ENCODE data around the gene HIPK3. TPM values are rescaled to one million over a fixed set of nuclear protein-coding genes. Genes with fewer than 3 reads are reported as not detected.
A peak's percentile ranks its signal among the peaks of the same experiment; 100 is the strongest.

The HIPK3 gene
- total RNA-seq, 2 donors from 2014 or later = 34.0 to 40.8 TPM

DNA sequence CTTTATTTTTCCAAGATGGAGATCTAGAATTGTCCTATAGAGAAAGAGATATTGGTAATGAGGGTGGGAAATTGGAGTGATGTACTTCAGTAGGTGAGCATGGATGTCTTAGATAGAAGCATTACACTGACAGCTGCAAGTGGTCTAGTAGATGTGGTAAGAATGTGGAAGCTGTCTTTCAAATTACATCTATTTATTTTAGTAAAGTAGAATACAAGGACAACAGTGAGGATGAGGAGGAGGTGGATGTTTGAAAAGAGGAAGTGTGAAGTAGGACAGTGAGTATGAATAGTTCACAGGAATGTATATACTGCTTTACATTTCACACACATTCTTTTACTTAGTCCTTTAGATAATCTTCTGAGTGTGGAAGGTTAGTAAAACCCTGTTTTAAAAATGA is 64.2 kb downstream of the HIPK3 start:
- Mint-ChIP-seq H3K36me3 (ENCODE audit: insufficient read depth in 2 of 2) (no peaks in the 10 kb centered on the region), H3K27me3 (ENCODE audit: low read depth) (no peaks in the 10 kb centered on the region), H3K27ac (no peak overlapping the region), H3K4me3 (no peak overlapping the region), H3K9me3 (no peaks in the 10 kb centered on the region), H3K4me1 (ENCODE audit: low read depth) (peaks cover 16% of the 10 kb centered on the region)
- no peak for DNase-seq
- no peak for ATAC-seq (replicated peaks in 1 of 2)

DNA sequence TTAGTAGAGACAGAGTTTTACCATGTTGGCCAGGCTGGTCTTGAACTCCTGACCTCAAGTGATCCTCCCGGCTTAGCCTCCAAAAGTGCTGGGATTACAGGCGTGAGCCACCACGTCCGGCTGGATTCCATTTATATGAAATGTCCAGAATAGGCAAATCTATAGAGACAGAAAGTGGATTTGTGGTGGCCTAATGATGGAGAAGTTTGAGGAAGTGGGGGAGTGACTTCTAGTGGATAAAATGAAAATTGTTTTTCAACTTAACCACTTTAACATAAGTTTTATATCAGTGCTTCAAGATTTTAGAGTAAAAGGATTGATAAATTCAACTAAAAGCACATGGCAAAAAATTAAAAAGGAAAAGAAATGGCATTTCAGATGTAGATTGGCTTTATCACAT is 66.2 kb downstream of the HIPK3 start:
- DNase-seq (no peak), ATAC-seq (replicated peaks in 1 of 2) (no peak)
- Mint-ChIP-seq H3K9me3 (no peaks in the 10 kb centered on the region), H3K36me3 (ENCODE audit: insufficient read depth in 2 of 2) (no peaks in the 10 kb centered on the region), H3K4me3 (no peak overlapping the region), H3K4me1 (ENCODE audit: low read depth) (peaks cover 14% of the 10 kb centered on the region), H3K27ac (no peak overlapping the region), H3K27me3 (ENCODE audit: low read depth) (no peaks in the 10 kb centered on the region)

DNA sequence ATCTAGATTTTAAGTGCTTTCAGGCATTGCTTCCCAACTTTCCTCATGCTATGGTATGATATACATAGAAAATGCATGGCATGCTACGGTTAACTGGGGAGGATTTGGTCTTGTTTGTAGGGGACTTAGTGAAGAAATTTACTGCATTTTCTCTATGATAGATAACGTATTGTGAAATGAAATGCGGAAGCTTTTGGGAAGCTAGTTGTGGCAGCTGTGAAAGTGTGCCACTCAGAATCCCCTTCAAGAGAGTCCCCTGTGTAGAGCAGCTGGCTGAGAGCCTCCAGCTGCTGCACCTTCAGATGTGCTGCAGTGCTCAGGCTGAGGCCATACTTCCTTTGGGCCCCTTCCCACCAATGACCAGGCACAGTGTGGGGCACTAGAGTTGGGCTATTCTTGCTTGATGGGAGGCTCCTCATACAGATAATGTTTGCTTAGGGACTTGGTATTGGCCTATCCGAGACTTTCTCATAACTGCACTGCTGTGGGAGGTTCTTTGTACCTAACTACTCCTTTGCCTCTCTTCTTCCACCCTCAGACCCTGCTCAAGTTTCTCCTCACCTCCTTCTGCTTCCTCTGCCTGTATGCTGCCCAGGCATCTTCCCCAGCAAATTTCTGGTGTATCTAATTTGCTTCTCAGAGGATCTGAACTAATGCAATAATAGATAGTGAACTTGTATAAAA is 67.3 kb downstream of the HIPK3 start:
- Mint-ChIP-seq H3K36me3 (ENCODE audit: insufficient read depth in 2 of 2) (no peaks in the 10 kb centered on the region), H3K27ac (no peak overlapping the region), H3K4me3 (no peak overlapping the region), H3K9me3 (no peaks in the 10 kb centered on the region), H3K4me1 (ENCODE audit: low read depth) (peaks cover 14% of the 10 kb centered on the region), H3K27me3 (ENCODE audit: low read depth) (no peaks in the 10 kb centered on the region)
- DNase-seq (no peak), ATAC-seq (replicated peaks in 1 of 2) (no peak)

DNA sequence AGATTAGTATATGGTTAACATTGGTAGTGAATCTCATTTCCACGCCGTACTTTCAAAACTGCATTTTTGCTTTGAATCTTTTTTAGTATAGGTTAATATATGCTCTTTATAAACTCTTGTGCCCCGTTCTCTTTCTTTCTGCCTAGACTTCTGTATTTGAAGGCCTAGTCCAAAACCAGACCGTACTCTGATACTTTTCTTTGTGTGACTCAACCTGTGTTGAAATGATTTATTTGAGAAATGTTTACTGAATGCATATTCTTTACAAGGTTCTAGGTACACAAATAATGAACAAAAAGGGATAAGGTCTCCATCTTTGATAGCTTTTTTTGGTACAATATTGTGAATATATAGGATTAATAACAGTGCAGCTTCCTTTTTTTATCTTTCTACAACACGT is 68.3 kb downstream of the HIPK3 start:
- H3K4me1 Mint-ChIP-seq (ENCODE audit: low read depth) = peaks cover 14% of the 10 kb centered on the region
- H3K4me3 Mint-ChIP-seq = no peak overlapping the region
- H3K9me3 Mint-ChIP-seq = no peaks in the 10 kb centered on the region
- DNase-seq (no peak), ATAC-seq (replicated peaks in 1 of 2) (no peak)
- no peaks in the 10 kb centered on the region for H3K36me3 Mint-ChIP-seq (ENCODE audit: insufficient read depth in 2 of 2)
- peak overlapping the region; percentile 30 for H3K27ac Mint-ChIP-seq
- no peaks in the 10 kb centered on the region for H3K27me3 Mint-ChIP-seq (ENCODE audit: low read depth)

DNA sequence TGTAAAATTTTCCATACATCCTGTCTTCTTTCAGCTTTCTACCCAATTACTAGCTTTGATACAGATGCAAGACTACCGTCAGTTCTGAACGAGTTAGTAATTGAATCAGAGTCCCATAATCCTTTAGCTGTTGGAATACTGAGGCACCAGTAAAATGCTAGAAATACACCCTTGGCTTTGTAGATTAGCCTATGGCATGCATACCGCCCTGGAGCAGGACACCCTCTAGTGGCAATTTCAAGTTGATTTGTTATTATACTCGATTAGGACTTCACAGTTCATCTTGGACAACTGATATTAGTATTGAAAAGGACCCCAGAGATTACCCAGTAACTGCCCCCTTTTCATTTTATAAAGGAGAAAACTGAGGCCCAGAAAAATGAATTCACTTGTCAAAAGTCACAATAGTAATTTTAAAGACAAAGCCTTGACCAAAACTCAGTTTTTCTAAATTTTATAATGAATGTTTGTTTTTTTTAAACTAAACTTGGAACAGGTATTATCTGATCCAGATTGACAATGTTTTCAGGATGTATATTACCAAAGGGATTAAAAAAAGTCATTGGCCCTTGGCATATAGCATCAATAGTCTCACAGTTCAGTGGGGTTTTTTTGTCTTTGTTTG is 72.6 kb downstream of the HIPK3 start:
- ATAC-seq (replicated peaks in 1 of 2) (peak; percentile 45 to 61), DNase-seq (peak; percentile 21 to 30)
- H3K27me3 Mint-ChIP-seq (ENCODE audit: low read depth) = no peaks in the 10 kb centered on the region
- no peaks in the 10 kb centered on the region for H3K9me3 Mint-ChIP-seq
- no peak overlapping the region for H3K4me3 Mint-ChIP-seq
- H3K4me1 Mint-ChIP-seq (ENCODE audit: low read depth) = peaks cover 6% of the 10 kb centered on the region
- H3K27ac Mint-ChIP-seq = no peak overlapping the region
- no peaks in the 10 kb centered on the region for H3K36me3 Mint-ChIP-seq (ENCODE audit: insufficient read depth in 2 of 2)

DNA sequence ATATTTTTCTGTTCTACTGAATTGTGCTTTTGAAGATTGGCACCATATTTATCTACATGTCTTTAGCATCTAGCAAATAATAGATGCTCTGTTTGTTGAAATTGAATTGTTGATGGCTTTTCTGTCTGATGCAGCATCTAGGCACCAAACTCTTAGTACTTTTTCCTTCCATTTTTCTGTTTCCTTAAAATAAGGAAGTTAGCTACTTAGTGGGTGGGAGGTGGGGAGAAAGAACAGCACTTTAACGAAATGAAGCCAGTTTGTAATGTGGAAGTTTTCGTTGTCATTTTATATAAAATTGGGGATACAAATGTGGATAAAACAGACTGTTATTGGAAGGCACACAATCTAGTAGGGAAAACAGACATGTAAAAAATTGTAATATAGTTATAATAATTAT is 76.6 kb downstream of the HIPK3 start:
- no peak for ATAC-seq (replicated peaks in 1 of 2)
- no peaks in the 10 kb centered on the region for H3K9me3 Mint-ChIP-seq
- no peaks in the 10 kb centered on the region for H3K36me3 Mint-ChIP-seq (ENCODE audit: insufficient read depth in 2 of 2)
- H3K27ac Mint-ChIP-seq = no peak overlapping the region
- no peak overlapping the region for H3K4me3 Mint-ChIP-seq
- no peaks in the 10 kb centered on the region for H3K4me1 Mint-ChIP-seq (ENCODE audit: low read depth)
- no peaks in the 10 kb centered on the region for H3K27me3 Mint-ChIP-seq (ENCODE audit: low read depth)
- no peak for DNase-seq

DNA sequence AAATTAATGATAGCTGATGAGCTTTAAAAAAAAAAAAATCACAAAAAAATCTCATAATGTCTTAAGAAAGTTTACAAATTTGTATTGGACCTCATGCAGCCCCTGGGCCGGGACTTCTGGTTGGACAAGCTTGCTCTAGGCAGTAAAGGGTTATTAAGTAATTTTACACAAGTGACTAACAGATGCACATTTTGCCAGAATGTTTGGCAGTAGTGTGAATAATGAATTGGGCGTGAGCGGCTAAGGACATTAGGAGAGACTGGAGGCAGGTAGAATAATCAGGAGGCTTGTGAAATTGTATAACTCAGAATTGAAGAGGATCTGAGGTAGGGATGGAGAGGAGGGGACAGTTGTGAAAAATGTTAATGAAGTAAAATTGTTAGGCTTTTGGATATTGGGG is 77.4 kb downstream of the HIPK3 start:
- H3K27me3 Mint-ChIP-seq (ENCODE audit: low read depth) = no peaks in the 10 kb centered on the region
- DNase-seq = no peak
- peaks cover 2 to 5% of the 10 kb centered on the region in 2 donors for H3K36me3 Mint-ChIP-seq (ENCODE audit: insufficient read depth in 2 of 2)
- no peak overlapping the region for H3K4me3 Mint-ChIP-seq
- no peak overlapping the region for H3K27ac Mint-ChIP-seq
- no peaks in the 10 kb centered on the region for H3K9me3 Mint-ChIP-seq
- ATAC-seq (replicated peaks in 1 of 2) = no peak
- H3K4me1 Mint-ChIP-seq (ENCODE audit: low read depth) = no peaks in the 10 kb centered on the region

DNA sequence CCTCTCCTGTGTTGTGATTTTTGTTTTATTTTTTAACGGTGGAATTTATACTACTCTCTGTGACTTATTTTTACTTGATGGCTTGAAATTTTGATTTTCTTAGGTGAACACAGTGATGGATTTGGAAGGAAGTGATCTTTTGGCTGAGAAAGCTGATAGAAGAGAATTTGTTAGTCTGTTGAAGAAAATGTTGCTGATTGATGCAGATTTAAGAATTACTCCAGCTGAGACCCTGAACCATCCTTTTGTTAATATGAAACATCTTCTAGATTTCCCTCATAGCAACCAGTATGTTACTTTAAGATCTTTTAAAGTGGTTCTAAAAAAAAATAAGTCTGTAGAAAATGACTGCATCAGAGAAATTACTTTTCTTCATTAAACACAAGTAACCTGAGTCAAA is 82.1 kb downstream of the HIPK3 start:
- Mint-ChIP-seq H3K9me3 (no peaks in the 10 kb centered on the region), H3K27ac (peak overlapping the region; percentile 20), H3K27me3 (ENCODE audit: low read depth) (no peaks in the 10 kb centered on the region), H3K36me3 (ENCODE audit: insufficient read depth in 2 of 2) (peaks cover 5 to 10% of the 10 kb centered on the region in 2 donors), H3K4me3 (no peak overlapping the region), H3K4me1 (ENCODE audit: low read depth) (no peaks in the 10 kb centered on the region)
- DNase-seq = no peak
- ATAC-seq (replicated peaks in 1 of 2) = no peak

DNA sequence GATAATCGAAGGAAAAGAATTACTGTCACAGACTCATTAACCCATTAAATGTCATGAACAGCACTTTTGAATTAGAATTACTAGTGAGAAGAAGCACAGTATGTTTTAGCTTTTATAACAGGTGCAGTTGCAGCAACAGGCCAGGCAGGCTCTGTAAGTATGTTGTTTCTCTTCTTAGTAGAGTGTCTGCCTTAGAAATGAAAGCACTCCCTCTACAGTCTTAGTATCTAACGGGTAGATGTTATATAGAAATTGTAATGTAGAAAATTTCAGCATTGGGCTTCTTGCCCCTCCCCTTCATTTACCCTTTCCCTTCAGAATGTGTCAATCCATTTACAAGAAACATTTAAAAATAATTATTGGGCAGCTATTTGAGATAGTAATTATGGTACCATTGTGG is 87.4 kb downstream of the HIPK3 start:
- peaks cover 3 to 4% of the 10 kb centered on the region in 2 donors for H3K36me3 Mint-ChIP-seq (ENCODE audit: insufficient read depth in 2 of 2)

DNA sequence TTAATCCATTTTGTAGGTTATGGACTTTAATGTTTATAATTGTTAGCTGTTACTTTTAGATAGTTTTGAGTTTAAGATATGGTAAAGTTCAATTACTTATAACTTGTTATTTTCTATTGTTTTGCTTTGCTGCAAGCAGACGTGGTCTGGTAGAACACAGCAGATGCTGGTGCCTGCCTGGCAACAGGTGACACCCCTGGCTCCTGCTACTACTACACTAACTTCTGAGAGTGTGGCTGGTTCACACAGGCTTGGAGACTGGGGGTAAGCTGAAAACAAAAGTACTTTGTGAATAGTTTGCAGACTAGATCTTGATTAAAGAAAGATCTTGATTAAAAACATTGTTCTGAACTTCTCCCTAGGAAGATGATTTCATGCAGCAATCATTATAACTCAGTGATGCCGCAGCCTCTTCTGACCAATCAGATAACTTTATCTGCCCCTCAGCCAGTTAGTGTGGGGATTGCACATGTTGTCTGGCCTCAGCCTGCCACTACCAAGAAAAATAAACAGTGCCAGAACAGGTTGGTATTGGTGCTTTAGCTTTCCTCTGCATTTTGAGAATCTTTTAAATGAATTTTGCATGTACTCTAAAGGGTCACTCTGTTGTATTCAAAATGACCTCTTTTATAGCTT is 90.4 kb downstream of the HIPK3 start:
- H3K9me3 Mint-ChIP-seq = no peaks in the 10 kb centered on the region

More for the DNA sequence above, 87.4 kb downstream of the HIPK3 start:
- no peaks in the 10 kb centered on the region for H3K4me1 Mint-ChIP-seq (ENCODE audit: low read depth)
- no peak overlapping the region for H3K4me3 Mint-ChIP-seq
- no peak overlapping the region for H3K27ac Mint-ChIP-seq
- ATAC-seq (replicated peaks in 1 of 2) (no peak), DNase-seq (no peak)
- H3K9me3 Mint-ChIP-seq = no peaks in the 10 kb centered on the region
- no peaks in the 10 kb centered on the region for H3K27me3 Mint-ChIP-seq (ENCODE audit: low read depth)

DNA sequence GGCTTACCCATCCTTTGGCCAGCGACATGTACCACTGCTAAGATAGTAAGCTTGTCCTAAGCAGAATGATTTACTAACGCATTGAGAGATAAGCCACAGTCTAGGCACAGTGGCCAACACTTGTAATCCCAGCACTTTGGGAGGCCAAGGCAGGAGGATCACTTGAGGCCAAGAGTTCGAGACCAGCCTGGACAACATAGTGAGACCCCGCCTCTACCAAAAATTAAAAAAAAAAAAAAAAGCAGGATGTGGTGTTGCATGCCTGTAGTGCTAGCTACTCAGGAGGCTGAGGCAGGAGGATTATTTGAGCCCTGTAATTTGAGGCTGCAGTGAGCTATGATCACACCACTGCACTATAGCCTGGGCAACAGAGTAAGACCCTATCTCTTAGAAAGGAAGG is 93.1 kb downstream of the HIPK3 start:
- Mint-ChIP-seq H3K4me3 (no peak overlapping the region), H3K9me3 (no peaks in the 10 kb centered on the region), H3K27ac (no peak overlapping the region), H3K4me1 (ENCODE audit: low read depth) (no peaks in the 10 kb centered on the region), H3K27me3 (ENCODE audit: low read depth) (no peaks in the 10 kb centered on the region), H3K36me3 (ENCODE audit: insufficient read depth in 2 of 2) (peaks cover 4 to 6% of the 10 kb centered on the region in 2 donors)
- DNase-seq = no peak
- no peak for ATAC-seq (replicated peaks in 1 of 2)

More for the DNA sequence above, 90.4 kb downstream of the HIPK3 start:
- Mint-ChIP-seq H3K36me3 (ENCODE audit: insufficient read depth in 2 of 2) (peaks cover 0 to 2% of the 10 kb centered on the region in 2 donors), H3K4me3 (no peak overlapping the region), H3K27me3 (ENCODE audit: low read depth) (no peaks in the 10 kb centered on the region), H3K4me1 (ENCODE audit: low read depth) (no peaks in the 10 kb centered on the region), H3K27ac (no peak overlapping the region)
- DNase-seq (no peak), ATAC-seq (replicated peaks in 1 of 2) (no peak)

DNA sequence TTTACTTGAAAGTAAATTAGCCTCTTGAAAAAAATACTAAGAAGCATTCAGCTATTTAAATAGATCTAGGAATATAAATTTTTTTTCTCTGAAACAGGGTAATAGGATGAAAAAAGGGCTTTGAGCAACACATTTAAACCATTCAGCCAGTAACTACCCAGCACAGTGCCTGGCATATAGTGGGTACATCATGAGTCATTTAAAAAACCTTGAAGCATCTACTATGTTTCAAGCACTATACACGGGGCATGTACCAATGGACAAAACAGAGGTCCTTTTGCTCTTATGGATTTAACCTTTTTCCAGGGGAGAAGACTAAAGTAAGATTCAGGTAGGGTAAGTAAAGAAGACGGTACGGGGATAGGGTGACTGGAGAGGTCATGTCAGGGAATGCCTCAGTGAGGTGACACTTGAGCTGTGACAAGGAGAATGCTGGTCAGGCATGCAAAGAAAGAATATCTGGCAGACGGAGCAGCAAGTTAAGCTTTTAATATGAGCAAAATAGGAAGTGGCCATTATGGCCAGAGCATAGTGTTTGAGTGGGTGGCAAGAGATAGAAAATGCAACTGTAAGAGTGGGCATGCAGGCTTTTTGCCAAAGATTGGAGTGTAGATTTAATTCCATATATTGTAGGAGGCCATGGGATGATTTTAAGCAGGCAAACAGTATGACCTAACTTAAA is 101.1 kb downstream of the HIPK3 start:
- Mint-ChIP-seq H3K27ac (peak overlapping the region; percentile 0), H3K9me3 (no peaks in the 10 kb centered on the region), H3K4me1 (ENCODE audit: low read depth) (no peaks in the 10 kb centered on the region), H3K27me3 (ENCODE audit: low read depth) (peaks cover 8% of the 10 kb centered on the region), H3K4me3 (no peak overlapping the region), H3K36me3 (ENCODE audit: insufficient read depth in 2 of 2) (peaks cover under 1 to 2% of the 10 kb centered on the region in 2 donors)
- no peak for DNase-seq
- ATAC-seq (replicated peaks in 1 of 2) = no peak

DNA sequence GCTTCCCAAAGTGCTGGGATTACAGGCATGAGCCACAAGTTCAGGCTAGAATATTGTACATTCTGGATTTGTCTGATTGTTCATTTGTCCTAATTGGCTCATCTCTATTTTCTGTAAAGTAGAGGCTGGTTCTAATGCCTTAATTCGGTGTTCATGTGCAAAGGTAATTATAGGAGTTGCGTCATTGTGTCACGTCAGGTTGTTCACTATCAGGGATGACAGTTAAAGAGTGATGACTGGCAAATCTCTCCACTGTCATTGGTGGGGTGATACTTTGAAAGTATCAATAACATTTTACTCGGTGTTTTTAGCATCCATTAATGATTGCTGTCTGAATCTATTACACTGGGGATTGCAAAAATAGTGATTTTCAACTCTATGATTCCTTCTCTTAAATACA is 103.5 kb downstream of the HIPK3 start:
- Mint-ChIP-seq H3K4me1 (ENCODE audit: low read depth) (no peaks in the 10 kb centered on the region), H3K36me3 (ENCODE audit: insufficient read depth in 2 of 2) (no peaks in the 10 kb centered on the region), H3K27ac (no peak overlapping the region), H3K4me3 (no peak overlapping the region), H3K9me3 (no peaks in the 10 kb centered on the region), H3K27me3 (ENCODE audit: low read depth) (peaks cover 21% of the 10 kb centered on the region)
- no peak for DNase-seq
- ATAC-seq (replicated peaks in 1 of 2) = no peak
